PC-3 (cell line): Measurements from ENCODE around the gene CNRIP1. TPM values are rescaled to one million over a fixed set of nuclear protein-coding genes. Genes with fewer than 3 reads are reported as not detected.

ENCODE experiments used
- ATAC-seq: fragments of 200-7000 bp; cut with Tn5 transposase; 2 replicates; pipeline ENCODE4 v1.9.1; 2020; ENCODE audit warnings: mild to moderate bottlenecking, moderate library complexity
- BruUV-seq: library from RNA; stranded (reverse); fragments of 400-500 nt; replicated peaks from 2 replicates; lab custom pipeline; 2021; lab: Mats Ljungman, UMichigan
- CTCF ChIA-PET: fragments of 300-600 bp; sonication (Branson Sonifier 250); formaldehyde crosslinking; loops from one replicate; lab custom pipeline; 2022; ENCODE audit warnings: antibody characterized with exemption; lab: Charles Lee
- POLR2A ChIA-PET: fragments of 300-600 bp; sonication (Branson Sonifier 250); formaldehyde crosslinking; loops from one replicate; lab custom pipeline; 2022; ENCODE audit warnings: antibody characterized with exemption; ENCODE audit not compliant: unreplicated experiment; lab: Charles Lee
- DNase-seq: peaks from one replicate; pipeline ENCODE4 v3.0.0-alpha.2; 2015
- H2AFZ ChIP-seq: fragments of 300-600 bp; sonication (generic); 2 replicates; pipeline ENCODE4 v1.6.0; 2016; ENCODE audit warnings: antibody characterized with exemption, low read length
- H3F3A ChIP-seq: fragments of 300-600 bp; sonication (generic); one replicate; pipeline ENCODE4 v1.6.0; 2017; ENCODE audit warnings: antibody characterized with exemption, low read length, control low read depth, mild to moderate bottlenecking; ENCODE audit not compliant: unreplicated experiment
- H3K27ac ChIP-seq: fragments of 300-600 bp; sonication (generic); 2 replicates; pipeline ENCODE4 v1.5.1; 2016; ENCODE audit warnings: mild to moderate bottlenecking, low read length
- H3K27me3 ChIP-seq: fragments of 300-600 bp; sonication (generic); 2 replicates; pipeline ENCODE4 v1.6.1; 2016; ENCODE audit warnings: low read length, mixed read lengths
- H3K36me3 ChIP-seq: fragments of 300-600 bp; sonication (generic); 2 replicates; pipeline ENCODE4 v1.6.1; 2016; ENCODE audit warnings: low read depth, mixed run types, low read length, mixed read lengths
- H3K4me1 ChIP-seq: fragments of 300-600 bp; sonication (generic); 2 replicates; pipeline ENCODE4 v1.5.1; 2016; ENCODE audit warnings: low read length; ENCODE audit not compliant: insufficient read depth
- H3K4me2 ChIP-seq: fragments of 300-600 bp; sonication (generic); 2 replicates; pipeline ENCODE4 v1.6.0; 2016; ENCODE audit warnings: low read length
- H3K4me3 ChIP-seq: fragments of 300-600 bp; sonication (generic); 2 replicates; pipeline ENCODE4 v1.5.1; 2016; ENCODE audit warnings: mild to moderate bottlenecking, low read length, mixed read lengths
- H3K79me2 ChIP-seq: fragments of 300-600 bp; sonication (generic); 2 replicates; pipeline ENCODE4 v1.6.1; 2017; ENCODE audit warnings: low read length, mixed read lengths
- H3K9ac ChIP-seq: fragments of 300-600 bp; sonication (generic); 2 replicates; pipeline ENCODE4 v1.6.0; 2016; ENCODE audit warnings: mild to moderate bottlenecking, low read length
- H3K9me2 ChIP-seq: fragments of 300-600 bp; sonication (generic); replicated peaks from 2 replicates; pipeline ENCODE4 v1.6.1; 2016; ENCODE audit warnings: mixed run types, low read length, mixed read lengths
- H3K9me3 ChIP-seq: fragments of 300-600 bp; sonication (generic); 2 replicates; pipeline ENCODE4 v1.6.1; 2016; ENCODE audit warnings: low read length, mixed read lengths
- H4K20me1 ChIP-seq: fragments of 300-600 bp; sonication (generic); 2 replicates; pipeline ENCODE4 v1.6.1; 2016; ENCODE audit warnings: low read length, mixed read lengths
- CTCF ChIP-seq: fragments of 300-600 bp; sonication (generic); conservative IDR thresholded peaks from 2 replicates; pipeline ENCODE4 v1.5.1; 2017; ENCODE audit warnings: antibody characterized with exemption, low read depth, mild to moderate bottlenecking, low read length
- EZH2 ChIP-seq: fragments of 300-600 bp; sonication (generic); IDR thresholded peaks from one replicate; pipeline ENCODE4 v1.6.1; 2017; ENCODE audit warnings: antibody characterized with exemption, mild to moderate bottlenecking, low read length; ENCODE audit not compliant: unreplicated experiment
- EZH2phosphoT487 ChIP-seq: fragments of 300-600 bp; sonication (generic); IDR thresholded peaks from 2 replicates; pipeline ENCODE4 v1.6.1; 2018; ENCODE audit warnings: mild to moderate bottlenecking, antibody characterized with exemption, low read length, borderline replicate concordance
- intact Hi-C: fragments of 100-400 bp; cut with micrococcal nuclease; formaldehyde crosslinking; loops from 2 replicates; pipeline ENCODE4 v1.9.0; 2023
- total RNA-seq: library from RNA; depleted of rRNA; stranded (reverse); fragments of >200 nt; gene quantifications from 2 replicates; pipeline ENCODE4 v1.2.3, GENCODE V29; 2014

CNRIP1 gene
- total RNA-seq, 1 experiment from 2014 or later = 11.7 TPM

GRCh38 chr2:68362069-68362468 is 42.3 kb upstream of the CNRIP1 start:
- H3K79me2 ChIP-seq = no peaks in the 10 kb centered on the region
- CTCF ChIA-PET = no interaction called here

DNA sequence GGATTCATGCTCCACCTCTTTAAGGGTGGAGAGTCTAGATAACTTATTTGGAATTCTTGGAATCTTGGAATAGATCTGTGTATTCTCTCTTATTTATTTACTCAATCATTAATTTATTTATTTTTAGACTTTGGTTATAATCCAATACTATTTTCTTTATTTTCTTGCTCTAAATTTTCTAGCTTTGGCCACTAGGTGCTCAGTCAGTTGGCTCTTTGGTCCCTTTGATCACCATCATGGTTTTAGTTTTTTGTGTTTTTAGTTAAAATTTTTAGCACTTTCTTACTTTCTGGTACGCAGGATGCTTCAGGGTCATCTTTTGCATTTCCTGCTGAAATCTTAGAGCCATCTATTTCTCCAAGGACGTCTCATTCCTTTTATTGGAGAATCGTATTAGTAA is 40.1 kb upstream of the CNRIP1 start:
- Histone ChIP-seq H3K9me3 (no peaks in the 10 kb centered on the region), H3K4me1 (peaks cover 4% of the 10 kb centered on the region; the same call in 1 of the 2 replicates), H3K9me2 (no peaks in the 10 kb centered on the region), H3K4me3 (no peak overlapping the region), H2AFZ (no peak overlapping the region), H3K9ac (no peak overlapping the region), H3K4me2 (no peak overlapping the region), H3K27ac (no peak overlapping the region), H3K36me3 (no peaks in the 10 kb centered on the region), H3K79me2 (no peaks in the 10 kb centered on the region), H3F3A (no peaks in the 10 kb centered on the region), H3K27me3 (no peaks in the 10 kb centered on the region), H4K20me1 (no peaks in the 10 kb centered on the region)
- ATAC-seq = no peak
- POLR2A ChIA-PET = no interaction called here
- TF ChIP-seq CTCF = peak; percentile 39
- TF ChIP-seq EZH2 = no peak
- intact Hi-C loops = loop anchor here (2.0 to 5.0 kb wide), 2 partner anchors 23 to 168 kb away; no protein-coding TSS in a partner anchor
- CTCF ChIA-PET = interaction anchor here (0.6 kb wide), 1 partner anchor 392 kb away, joined by 3 read pairs; no protein-coding TSS in a partner anchor
- no TSS peak for BruUV-seq
- DNase-seq = no peak

More at GRCh38 chr2:68362069-68362468, 42.3 kb upstream of the CNRIP1 start:
- H3K36me3 ChIP-seq = no peaks in the 10 kb centered on the region
- peak overlapping the region; percentile 95 for H2AFZ ChIP-seq
- H3K9me3 ChIP-seq = no peaks in the 10 kb centered on the region
- H3K4me2 ChIP-seq = peak overlapping the region; percentile 64
- H3K4me3 ChIP-seq = no peak overlapping the region; the same call in 1 of the 2 replicates
- H3K9ac ChIP-seq = no peak overlapping the region
- no peaks in the 10 kb centered on the region for H4K20me1 ChIP-seq
- H3K27ac ChIP-seq = no peak overlapping the region
- TF ChIP-seq EZH2phosphoT487 = no peak
- no peak for TF ChIP-seq EZH2
- TF ChIP-seq CTCF = peak; percentile 91
- no peaks in the 10 kb centered on the region for H3F3A ChIP-seq
- no peaks in the 10 kb centered on the region for H3K9me2 ChIP-seq
- no TSS peak for BruUV-seq
- H3K27me3 ChIP-seq = no peaks in the 10 kb centered on the region
- peak; percentile 80 for DNase-seq
- POLR2A ChIA-PET = no interaction called here
- peak; percentile 73 for ATAC-seq
- intact Hi-C loops = loop anchor here (1.0 kb wide), 1 partner anchor 79 kb away; no protein-coding TSS in a partner anchor
- H3K4me1 ChIP-seq = peaks cover 4% of the 10 kb centered on the region; the same call in 1 of the 2 replicates
